Measurements from ENCODE around the gene CIDEC.
A peak's percentile ranks its signal among the peaks of the same experiment; 100 is the strongest.

The CIDEC gene

DNA sequence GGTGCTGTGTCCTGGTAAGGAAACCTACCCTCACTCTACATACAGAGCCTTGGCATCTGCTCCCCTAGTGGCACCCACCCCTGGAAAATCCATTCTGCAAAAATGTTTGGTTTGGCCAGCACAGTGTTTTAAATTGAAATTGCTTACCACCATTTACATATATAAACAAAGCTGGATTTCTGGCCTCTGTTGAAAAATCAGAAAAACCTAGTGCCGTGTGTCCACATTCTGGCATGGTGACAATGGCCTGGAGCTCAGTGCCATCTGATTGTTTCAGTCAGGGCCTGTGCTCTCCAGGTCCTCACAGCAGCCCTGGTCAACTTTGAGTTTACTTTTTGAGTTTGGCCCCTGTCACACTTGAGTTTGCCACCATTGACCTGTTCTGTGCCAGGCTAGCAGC is 34.0 kb upstream of the CIDEC start:
- peaks cover 5 to 60% (median 40%) of the 10 kb centered on the region in 4 donors for H3K4me1 ChIP-seq

DNA sequence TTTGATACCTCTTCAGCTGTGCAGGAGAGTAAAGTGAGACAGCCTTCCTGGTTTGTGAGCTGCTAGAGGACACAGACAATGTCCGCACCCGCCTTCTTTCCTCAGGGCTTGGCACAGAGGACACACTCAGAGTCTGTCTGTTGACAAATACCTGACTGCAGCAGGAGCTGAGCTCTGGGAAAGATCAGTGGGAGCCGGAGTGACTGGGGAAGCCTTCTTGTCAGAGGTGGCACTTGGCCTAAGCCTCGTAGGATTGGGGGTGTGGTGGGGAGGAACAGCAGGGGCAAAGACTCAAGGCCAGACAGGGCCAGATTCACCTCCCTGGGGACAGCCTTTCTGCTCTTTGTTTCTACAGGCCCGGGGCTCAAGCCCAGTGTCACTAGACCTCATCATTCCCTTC is 33.5 kb upstream of the CIDEC start:
- peak overlapping the region; percentile 92 to 95 for H3K27ac ChIP-seq
- peaks cover 5 to 56% (median 40%) of the 10 kb centered on the region in 4 donors for H3K4me1 ChIP-seq
- no peaks in the 10 kb centered on the region for H3K27me3 ChIP-seq
- no peaks in the 10 kb centered on the region for H3K9me3 ChIP-seq
- DNase-seq, result no peak
- intact Hi-C loops (cut with DNase I; ENCODE audit: low total_unique reads), result loop anchor here (5.0 kb wide), 1 partner anchor 61 kb away; no protein-coding TSS in a partner anchor
- TF ChIP-seq, protein P1, sequence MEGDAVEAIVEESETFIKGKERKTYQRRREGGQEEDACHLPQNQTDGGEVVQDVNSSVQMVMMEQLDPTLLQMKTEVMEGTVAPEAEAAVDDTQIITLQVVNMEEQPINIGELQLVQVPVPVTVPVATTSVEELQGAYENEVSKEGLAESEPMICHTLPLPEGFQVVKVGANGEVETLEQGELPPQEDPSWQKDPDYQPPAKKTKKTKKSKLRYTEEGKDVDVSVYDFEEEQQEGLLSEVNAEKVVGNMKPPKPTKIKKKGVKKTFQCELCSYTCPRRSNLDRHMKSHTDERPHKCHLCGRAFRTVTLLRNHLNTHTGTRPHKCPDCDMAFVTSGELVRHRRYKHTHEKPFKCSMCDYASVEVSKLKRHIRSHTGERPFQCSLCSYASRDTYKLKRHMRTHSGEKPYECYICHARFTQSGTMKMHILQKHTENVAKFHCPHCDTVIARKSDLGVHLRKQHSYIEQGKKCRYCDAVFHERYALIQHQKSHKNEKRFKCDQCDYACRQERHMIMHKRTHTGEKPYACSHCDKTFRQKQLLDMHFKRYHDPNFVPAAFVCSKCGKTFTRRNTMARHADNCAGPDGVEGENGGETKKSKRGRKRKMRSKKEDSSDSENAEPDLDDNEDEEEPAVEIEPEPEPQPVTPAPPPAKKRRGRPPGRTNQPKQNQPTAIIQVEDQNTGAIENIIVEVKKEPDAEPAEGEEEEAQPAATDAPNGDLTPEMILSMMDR (IDR thresholded peaks at IDR 0.05), result no peak
- no peak overlapping the region for H3K4me3 ChIP-seq
- peaks cover 5 to 40% (median 9%) of the 10 kb centered on the region in 3 donors for H3K36me3 ChIP-seq

More for the DNA sequence above, 34.0 kb upstream of the CIDEC start:
- Histone ChIP-seq H3K9me3 (no peaks in the 10 kb centered on the region), H3K27ac (peak overlapping the region; percentile 92 to 95), H3K4me3 (no peak overlapping the region), H3K36me3 (peaks cover 5 to 36% (median 5%) of the 10 kb centered on the region in 3 donors), H3K27me3 (no peaks in the 10 kb centered on the region)
- DNase-seq, result no peak
- TF ChIP-seq, protein P1 (IDR thresholded peaks at IDR 0.05), result no peak
- intact Hi-C loops (cut with DNase I; ENCODE audit: low total_unique reads), result loop anchor here (2.0 to 5.0 kb wide), 2 partner anchors 23 to 62 kb away; partner anchors contain the start of gene JAGN1

DNA sequence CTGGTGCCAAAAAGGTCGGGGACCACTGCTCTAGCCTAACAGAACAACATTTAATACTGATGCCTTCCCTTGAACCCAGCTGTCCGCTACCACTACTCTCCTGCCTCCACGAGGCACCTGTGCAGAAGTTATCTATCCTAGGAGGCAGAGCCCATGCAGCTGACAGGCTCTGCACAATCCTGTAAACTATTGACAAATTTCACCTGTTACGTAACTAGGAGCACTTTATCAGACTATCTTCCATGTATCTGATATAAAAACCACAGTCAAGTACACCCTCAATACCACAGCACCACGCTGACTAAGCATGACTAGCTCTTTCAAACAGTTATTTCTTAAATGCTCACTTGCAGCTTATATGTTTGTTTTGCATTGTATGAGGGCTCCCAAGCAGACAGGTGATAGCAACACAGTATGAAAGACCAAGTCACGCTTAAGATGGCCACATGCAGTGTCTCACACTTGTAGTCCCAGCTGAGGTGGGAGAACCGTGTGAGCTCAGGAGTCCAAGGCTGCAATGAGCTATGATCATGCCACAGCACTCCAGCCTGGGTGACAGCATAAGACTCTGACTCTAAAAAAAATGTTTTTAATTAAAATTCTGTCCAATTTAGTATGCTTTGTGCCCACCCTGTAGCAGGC is 32.4 kb upstream of the CIDEC start:
- TF ChIP-seq, protein P1 (IDR thresholded peaks at IDR 0.05), result no peak
- peaks cover 5 to 46% (median 28%) of the 10 kb centered on the region in 4 donors for H3K4me1 ChIP-seq
- no peaks in the 10 kb centered on the region for H3K9me3 ChIP-seq
- no peak for DNase-seq
- H3K36me3 ChIP-seq, result peaks cover 5 to 52% (median 10%) of the 10 kb centered on the region in 3 donors
- H3K27ac ChIP-seq, result no peak overlapping the region
- H3K4me3 ChIP-seq, result no peak overlapping the region
- no peaks in the 10 kb centered on the region for H3K27me3 ChIP-seq
- intact Hi-C loops (cut with DNase I; ENCODE audit: low total_unique reads), result loop anchor here (5.0 kb wide), 1 partner anchor 60 kb away; no protein-coding TSS in a partner anchor

DNA sequence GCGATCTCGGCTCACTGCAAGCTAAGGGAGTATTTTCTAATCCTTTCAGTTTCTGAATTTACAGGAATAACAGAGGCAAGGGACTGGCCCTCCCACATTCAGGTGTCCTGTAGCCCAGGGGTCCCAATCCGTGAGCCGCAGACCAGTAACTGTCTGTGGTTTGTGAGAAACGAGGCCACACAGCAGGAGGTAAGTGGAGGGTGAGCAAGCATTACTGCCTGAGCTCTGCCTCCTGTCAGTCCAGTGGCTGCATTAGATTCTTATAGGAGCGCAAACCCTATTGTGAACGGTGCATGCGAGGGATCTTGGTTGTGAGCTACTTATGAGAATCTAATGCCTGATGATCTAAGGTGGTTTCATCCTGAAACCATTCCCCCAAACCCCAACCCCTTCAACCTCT is 31.8 kb upstream of the CIDEC start:
- Histone ChIP-seq H3K27ac (no peak overlapping the region), H3K4me3 (no peak overlapping the region), H3K4me1 (peaks cover 5 to 44% (median 27%) of the 10 kb centered on the region in 4 donors), H3K36me3 (peaks cover 7 to 57% (median 15%) of the 10 kb centered on the region in 3 donors), H3K9me3 (no peaks in the 10 kb centered on the region), H3K27me3 (no peaks in the 10 kb centered on the region)
- intact Hi-C loops (cut with DNase I; ENCODE audit: low total_unique reads), result loop anchor here (5.0 kb wide), 1 partner anchor 60 kb away; no protein-coding TSS in a partner anchor
- TF ChIP-seq, protein P1 (IDR thresholded peaks at IDR 0.05), result no peak
- DNase-seq, result no peak

DNA sequence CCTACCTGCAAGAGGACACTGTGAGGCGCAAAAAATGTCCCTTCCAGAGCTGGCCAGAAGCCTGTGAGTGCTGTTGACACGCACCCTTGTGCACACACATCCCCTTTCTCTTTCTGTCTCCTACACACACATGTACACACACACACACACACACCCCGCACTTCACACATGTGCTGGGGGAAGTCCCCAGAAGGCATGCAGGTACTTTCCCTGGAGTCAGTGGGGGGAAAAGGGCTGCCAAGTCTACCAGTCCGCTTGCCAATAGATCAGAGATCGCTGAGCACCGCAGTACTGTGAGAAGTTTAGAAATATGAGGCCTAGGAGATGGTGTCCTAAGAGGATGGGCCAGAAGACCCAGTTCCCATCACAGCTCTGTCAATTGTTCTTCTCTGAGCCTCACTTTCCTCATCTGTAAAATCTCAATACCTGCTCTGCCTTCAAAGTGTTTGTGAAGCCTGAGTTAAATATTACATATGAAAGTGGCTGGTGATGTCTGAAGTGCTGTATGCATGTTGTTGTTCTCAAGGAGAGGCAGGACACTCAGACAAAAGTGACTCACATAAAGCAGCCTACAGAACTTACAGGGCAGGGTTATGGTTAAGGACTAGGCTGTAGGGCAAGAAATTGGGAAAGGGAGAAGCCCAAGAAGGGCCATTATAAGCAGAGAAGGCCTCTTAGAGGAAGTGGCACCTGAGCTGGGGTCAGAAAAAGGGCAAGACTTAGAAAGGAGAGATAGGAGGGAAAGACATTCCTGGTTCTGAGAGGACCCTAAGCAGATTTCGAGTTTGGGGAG is 29.4 kb upstream of the CIDEC start:
- peaks cover 13 to 65% (median 18%) of the 10 kb centered on the region in 3 donors for H3K36me3 ChIP-seq
- no peak overlapping the region for H3K27ac ChIP-seq
- no peak overlapping the region for H3K4me3 ChIP-seq
- H3K27me3 ChIP-seq, result no peaks in the 10 kb centered on the region
- intact Hi-C loops (cut with DNase I; ENCODE audit: low total_unique reads), result loop anchor here (5.0 kb wide), 1 partner anchor 57 kb away; no protein-coding TSS in a partner anchor
- TF ChIP-seq, protein P1 (IDR thresholded peaks at IDR 0.05), result no peak
- H3K9me3 ChIP-seq, result no peaks in the 10 kb centered on the region
- no peak for DNase-seq
- peaks cover 0 to 30% (median 10%) of the 10 kb centered on the region in 4 donors for H3K4me1 ChIP-seq

Measured in tibial artery (tissue), 4 donors.